ENCODE measurements around the gene BTN2A1. TPM values are rescaled to one million over a fixed set of nuclear protein-coding genes. Genes with fewer than 3 reads are reported as not detected.

BTN2A1 gene
- total and polyA plus RNA-seq, 9 of the 15 experiments (the other 6 are each of a cell fraction or from before 2014, with no cell fraction given), result 6.7 to 22.1 (median 16.4) TPM

DNA sequence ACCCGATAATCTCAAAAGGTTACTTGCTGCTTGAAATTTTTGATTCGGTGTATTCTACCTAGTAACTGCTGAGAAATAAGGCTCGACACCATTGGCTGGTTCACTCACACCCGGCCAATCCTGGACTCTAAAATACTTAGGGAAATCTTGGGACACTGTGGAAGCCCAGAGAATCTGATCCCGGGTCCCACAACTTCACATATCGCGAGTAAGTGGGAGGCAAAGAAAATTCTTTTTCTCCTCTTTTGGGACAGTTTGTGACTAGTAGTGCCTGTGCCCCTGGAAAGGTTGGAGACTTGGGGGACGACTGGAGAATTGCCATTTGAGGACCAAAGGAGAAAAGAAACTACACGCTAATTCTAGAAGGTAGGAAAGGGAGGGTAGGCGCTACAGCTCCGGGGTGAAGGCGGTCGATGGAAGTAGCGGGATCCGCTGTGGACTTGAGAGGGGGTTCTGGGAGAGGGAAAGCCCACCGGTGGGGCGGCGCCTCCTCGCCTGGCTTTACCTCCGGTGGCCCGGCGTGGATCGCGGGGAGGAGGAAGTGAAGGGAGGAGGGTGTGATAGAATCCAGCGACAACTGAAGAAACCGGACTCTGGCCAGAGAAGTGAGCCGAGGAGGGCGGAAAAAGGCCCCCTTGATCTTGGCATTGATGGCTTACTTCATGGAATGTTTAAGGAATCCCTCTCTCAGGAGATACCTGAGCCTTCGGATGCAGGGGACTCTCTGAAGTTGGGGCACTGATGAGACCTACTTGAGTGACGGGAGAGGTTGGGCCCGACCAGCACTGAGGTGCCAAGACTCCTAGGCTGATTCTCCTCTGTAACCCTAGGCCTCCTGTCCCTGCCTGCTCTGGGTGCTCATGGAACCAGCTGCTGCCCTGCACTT lies 36.3 kb upstream of the BTN2A1 start (continued):
- TF ChIP-seq, protein P1, sequence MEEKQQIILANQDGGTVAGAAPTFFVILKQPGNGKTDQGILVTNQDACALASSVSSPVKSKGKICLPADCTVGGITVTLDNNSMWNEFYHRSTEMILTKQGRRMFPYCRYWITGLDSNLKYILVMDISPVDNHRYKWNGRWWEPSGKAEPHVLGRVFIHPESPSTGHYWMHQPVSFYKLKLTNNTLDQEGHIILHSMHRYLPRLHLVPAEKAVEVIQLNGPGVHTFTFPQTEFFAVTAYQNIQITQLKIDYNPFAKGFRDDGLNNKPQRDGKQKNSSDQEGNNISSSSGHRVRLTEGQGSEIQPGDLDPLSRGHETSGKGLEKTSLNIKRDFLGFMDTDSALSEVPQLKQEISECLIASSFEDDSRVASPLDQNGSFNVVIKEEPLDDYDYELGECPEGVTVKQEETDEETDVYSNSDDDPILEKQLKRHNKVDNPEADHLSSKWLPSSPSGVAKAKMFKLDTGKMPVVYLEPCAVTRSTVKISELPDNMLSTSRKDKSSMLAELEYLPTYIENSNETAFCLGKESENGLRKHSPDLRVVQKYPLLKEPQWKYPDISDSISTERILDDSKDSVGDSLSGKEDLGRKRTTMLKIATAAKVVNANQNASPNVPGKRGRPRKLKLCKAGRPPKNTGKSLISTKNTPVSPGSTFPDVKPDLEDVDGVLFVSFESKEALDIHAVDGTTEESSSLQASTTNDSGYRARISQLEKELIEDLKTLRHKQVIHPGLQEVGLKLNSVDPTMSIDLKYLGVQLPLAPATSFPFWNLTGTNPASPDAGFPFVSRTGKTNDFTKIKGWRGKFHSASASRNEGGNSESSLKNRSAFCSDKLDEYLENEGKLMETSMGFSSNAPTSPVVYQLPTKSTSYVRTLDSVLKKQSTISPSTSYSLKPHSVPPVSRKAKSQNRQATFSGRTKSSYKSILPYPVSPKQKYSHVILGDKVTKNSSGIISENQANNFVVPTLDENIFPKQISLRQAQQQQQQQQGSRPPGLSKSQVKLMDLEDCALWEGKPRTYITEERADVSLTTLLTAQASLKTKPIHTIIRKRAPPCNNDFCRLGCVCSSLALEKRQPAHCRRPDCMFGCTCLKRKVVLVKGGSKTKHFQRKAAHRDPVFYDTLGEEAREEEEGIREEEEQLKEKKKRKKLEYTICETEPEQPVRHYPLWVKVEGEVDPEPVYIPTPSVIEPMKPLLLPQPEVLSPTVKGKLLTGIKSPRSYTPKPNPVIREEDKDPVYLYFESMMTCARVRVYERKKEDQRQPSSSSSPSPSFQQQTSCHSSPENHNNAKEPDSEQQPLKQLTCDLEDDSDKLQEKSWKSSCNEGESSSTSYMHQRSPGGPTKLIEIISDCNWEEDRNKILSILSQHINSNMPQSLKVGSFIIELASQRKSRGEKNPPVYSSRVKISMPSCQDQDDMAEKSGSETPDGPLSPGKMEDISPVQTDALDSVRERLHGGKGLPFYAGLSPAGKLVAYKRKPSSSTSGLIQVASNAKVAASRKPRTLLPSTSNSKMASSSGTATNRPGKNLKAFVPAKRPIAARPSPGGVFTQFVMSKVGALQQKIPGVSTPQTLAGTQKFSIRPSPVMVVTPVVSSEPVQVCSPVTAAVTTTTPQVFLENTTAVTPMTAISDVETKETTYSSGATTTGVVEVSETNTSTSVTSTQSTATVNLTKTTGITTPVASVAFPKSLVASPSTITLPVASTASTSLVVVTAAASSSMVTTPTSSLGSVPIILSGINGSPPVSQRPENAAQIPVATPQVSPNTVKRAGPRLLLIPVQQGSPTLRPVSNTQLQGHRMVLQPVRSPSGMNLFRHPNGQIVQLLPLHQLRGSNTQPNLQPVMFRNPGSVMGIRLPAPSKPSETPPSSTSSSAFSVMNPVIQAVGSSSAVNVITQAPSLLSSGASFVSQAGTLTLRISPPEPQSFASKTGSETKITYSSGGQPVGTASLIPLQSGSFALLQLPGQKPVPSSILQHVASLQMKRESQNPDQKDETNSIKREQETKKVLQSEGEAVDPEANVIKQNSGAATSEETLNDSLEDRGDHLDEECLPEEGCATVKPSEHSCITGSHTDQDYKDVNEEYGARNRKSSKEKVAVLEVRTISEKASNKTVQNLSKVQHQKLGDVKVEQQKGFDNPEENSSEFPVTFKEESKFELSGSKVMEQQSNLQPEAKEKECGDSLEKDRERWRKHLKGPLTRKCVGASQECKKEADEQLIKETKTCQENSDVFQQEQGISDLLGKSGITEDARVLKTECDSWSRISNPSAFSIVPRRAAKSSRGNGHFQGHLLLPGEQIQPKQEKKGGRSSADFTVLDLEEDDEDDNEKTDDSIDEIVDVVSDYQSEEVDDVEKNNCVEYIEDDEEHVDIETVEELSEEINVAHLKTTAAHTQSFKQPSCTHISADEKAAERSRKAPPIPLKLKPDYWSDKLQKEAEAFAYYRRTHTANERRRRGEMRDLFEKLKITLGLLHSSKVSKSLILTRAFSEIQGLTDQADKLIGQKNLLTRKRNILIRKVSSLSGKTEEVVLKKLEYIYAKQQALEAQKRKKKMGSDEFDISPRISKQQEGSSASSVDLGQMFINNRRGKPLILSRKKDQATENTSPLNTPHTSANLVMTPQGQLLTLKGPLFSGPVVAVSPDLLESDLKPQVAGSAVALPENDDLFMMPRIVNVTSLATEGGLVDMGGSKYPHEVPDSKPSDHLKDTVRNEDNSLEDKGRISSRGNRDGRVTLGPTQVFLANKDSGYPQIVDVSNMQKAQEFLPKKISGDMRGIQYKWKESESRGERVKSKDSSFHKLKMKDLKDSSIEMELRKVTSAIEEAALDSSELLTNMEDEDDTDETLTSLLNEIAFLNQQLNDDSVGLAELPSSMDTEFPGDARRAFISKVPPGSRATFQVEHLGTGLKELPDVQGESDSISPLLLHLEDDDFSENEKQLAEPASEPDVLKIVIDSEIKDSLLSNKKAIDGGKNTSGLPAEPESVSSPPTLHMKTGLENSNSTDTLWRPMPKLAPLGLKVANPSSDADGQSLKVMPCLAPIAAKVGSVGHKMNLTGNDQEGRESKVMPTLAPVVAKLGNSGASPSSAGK (IDR thresholded peaks at IDR 0.05), result no peak; the same call in 1 of the 2 replicates
- TF ChIP-seq, protein P2, sequence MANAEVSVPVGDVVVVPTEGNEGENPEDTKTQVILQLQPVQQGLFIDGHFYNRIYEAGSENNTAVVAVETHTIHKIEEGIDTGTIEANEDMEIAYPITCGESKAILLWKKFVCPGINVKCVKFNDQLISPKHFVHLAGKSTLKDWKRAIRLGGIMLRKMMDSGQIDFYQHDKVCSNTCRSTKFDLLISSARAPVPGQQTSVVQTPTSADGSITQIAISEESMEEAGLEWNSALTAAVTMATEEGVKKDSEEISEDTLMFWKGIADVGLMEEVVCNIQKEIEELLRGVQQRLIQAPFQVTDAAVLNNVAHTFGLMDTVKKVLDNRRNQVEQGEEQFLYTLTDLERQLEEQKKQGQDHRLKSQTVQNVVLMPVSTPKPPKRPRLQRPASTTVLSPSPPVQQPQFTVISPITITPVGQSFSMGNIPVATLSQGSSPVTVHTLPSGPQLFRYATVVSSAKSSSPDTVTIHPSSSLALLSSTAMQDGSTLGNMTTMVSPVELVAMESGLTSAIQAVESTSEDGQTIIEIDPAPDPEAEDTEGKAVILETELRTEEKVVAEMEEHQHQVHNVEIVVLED (CRISPR knock-in tag; IDR thresholded peaks at IDR 0.05), result no peak
- TF ChIP-seq, protein P3, sequence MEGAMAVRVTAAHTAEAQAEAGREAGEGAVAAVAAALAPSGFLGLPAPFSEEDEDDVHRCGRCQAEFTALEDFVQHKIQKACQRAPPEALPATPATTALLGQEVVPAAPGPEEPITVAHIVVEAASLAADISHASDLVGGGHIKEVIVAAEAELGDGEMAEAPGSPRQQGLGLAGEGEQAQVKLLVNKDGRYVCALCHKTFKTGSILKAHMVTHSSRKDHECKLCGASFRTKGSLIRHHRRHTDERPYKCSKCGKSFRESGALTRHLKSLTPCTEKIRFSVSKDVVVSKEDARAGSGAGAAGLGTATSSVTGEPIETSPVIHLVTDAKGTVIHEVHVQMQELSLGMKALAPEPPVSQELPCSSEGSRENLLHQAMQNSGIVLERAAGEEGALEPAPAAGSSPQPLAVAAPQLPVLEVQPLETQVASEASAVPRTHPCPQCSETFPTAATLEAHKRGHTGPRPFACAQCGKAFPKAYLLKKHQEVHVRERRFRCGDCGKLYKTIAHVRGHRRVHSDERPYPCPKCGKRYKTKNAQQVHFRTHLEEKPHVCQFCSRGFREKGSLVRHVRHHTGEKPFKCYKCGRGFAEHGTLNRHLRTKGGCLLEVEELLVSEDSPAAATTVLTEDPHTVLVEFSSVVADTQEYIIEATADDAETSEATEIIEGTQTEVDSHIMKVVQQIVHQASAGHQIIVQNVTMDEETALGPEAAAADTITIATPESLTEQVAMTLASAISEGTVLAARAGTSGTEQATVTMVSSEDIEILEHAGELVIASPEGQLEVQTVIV (CRISPR knock-in tag; IDR thresholded peaks at IDR 0.05; ENCODE audit: borderline replicate concordance), result no peak
- TF ChIP-seq ZKSCAN1 (IDR thresholded peaks at IDR 0.05; ENCODE audit: low read depth, low read length) (peak; percentile 51; the same call in 1 of the 2 replicates), CBX1 (IDR thresholded peaks at IDR 0.05; ENCODE audit: low read depth) (no peak), L3MBTL2 (IDR thresholded peaks at IDR 0.05) (peak; percentile 62; the same call in 1 of the 2 replicates), ZNF75A (CRISPR knock-in tag; IDR thresholded peaks at IDR 0.05) (no peak), POLR3A (IDR thresholded peaks at IDR 0.05; ENCODE audit: borderline replicate concordance, extremely low read depth, insufficient read depth, insufficient read length) (no peak), SP2 (IDR thresholded peaks at IDR 0.05; ENCODE audit: extremely low read depth, low read depth, low read length, poor library complexity, severe bottlenecking) (no peak)
